Panc1 (cell line): ENCODE results near the gene RNF4. TPM values are rescaled to one million over a fixed set of nuclear protein-coding genes. Genes with fewer than 3 reads are reported as not detected.

Experiments used
- ATAC-seq: fragments of 200-7000 bp; cut with Tn5 transposase; 2 replicates; pipeline ENCODE4 v1.9.1; 2020; ENCODE audit warnings: mild to moderate bottlenecking, moderate library complexity
- BruUV-seq: library from RNA; stranded (reverse); fragments of 400-500 nt; replicated peaks from 2 replicates; lab custom pipeline; 2021; lab: Mats Ljungman, UMichigan
- CTCF ChIA-PET: fragments of 300-600 bp; sonication (Branson Sonifier 250); formaldehyde crosslinking; loops from one replicate; lab custom pipeline; 2022; ENCODE audit warnings: antibody characterized with exemption; lab: Charles Lee
- POLR2A ChIA-PET: fragments of 300-600 bp; sonication (Branson Sonifier 250); formaldehyde crosslinking; loops from one replicate; lab custom pipeline; 2022; ENCODE audit warnings: antibody characterized with exemption; lab: Charles Lee
- DNase-seq: peaks from one replicate; pipeline ENCODE4 v3.0.0-alpha.2; 2010; ENCODE audit warnings: low read depth, low spot score
- H3K27ac ChIP-seq: 2 replicates; pipeline ENCODE4 v1.5.1; 2011; ENCODE audit warnings: mild to moderate bottlenecking, low read length, inconsistent platforms
- H3K27me3 ChIP-seq: fragments of 200-500 bp; sonication (Bioruptor generic); 2 replicates; pipeline ENCODE4 v1.6.0; 2014; ENCODE audit warnings: low read length, inconsistent platforms; ENCODE audit not compliant: control insufficient read depth, insufficient read depth
- H3K36me3 ChIP-seq: fragments of 200-500 bp; sonication (Bioruptor generic); 2 replicates; pipeline ENCODE4 v1.5.1; 2014; ENCODE audit warnings: inconsistent platforms, mild to moderate bottlenecking, low read length, moderate library complexity; ENCODE audit not compliant: control insufficient read depth, insufficient read depth
- H3K4me1 ChIP-seq: 2 replicates; pipeline ENCODE4 v1.5.1; 2011; ENCODE audit warnings: inconsistent platforms, mild to moderate bottlenecking, low read length, moderate library complexity; ENCODE audit not compliant: control insufficient read depth, insufficient read depth
- H3K4me3 ChIP-seq, 2 experiments: 2 replicates each; pipeline ENCODE4 v1.5.1; 2011 to 2012; ENCODE audit warnings: low read depth in 2 of 2, low read length in 2 of 2, mild to moderate bottlenecking in 2 of 2, inconsistent platforms in 1 of 2, moderate library complexity in 1 of 2
- H3K9me3 ChIP-seq: fragments of 200-500 bp; sonication (Bioruptor generic); 2 replicates; pipeline ENCODE4 v1.5.1; 2014; ENCODE audit warnings: low read depth, mild to moderate bottlenecking, inconsistent platforms, low read length, moderate library complexity; ENCODE audit not compliant: control insufficient read depth, insufficient read depth
- POLR2AphosphoS5 ChIP-seq: IDR thresholded peaks from 2 replicates; pipeline ENCODE4 v1.6.1; 2012; ENCODE audit warnings: mild to moderate bottlenecking, low read depth, low read length, moderate library complexity
- REST ChIP-seq, 2 experiments: IDR thresholded peaks; 2 replicates each; pipeline ENCODE4 v1.6.1; 2011 to 2012; ENCODE audit warnings: low read depth in 2 of 2, control low read depth in 1 of 2, low read length in 1 of 2, mild to moderate bottlenecking in 1 of 2, moderate library complexity in 1 of 2; ENCODE audit not compliant: insufficient read depth in 1 of 2
- SIN3A ChIP-seq: IDR thresholded peaks from 2 replicates; pipeline ENCODE4 v1.6.1; 2012; ENCODE audit warnings: low read depth, mild to moderate bottlenecking, low read length, moderate library complexity, borderline replicate concordance; ENCODE audit not compliant: insufficient read depth
- TCF7L2 ChIP-seq: IDR thresholded peaks from 2 replicates; pipeline ENCODE4 v1.6.1; 2011; ENCODE audit warnings: mild to moderate bottlenecking, low read depth, low read length, inconsistent platforms
- in situ Hi-C: cut with HindIII; loops from 2 replicates; pipeline ENCODE4 v1.10.0; 2016; ENCODE audit warnings: low sequenced_read_pairs, low pct_unique_long_range_greater_than_20kb
- intact Hi-C: fragments of 100-400 bp; cut with micrococcal nuclease; formaldehyde crosslinking; loops from one replicate; pipeline ENCODE4 v1.10.0; 2022; ENCODE audit not compliant: unreplicated experiment
- total RNA-seq: library from RNA; stranded (reverse); gene quantifications from one replicate; pipeline ENCODE4 v1.2.1, GENCODE V29; 2021; ENCODE audit not compliant: unreplicated experiment
- TF ChIP-seq, protein P1 (sequence below): fragments of 450-650 bp; IDR thresholded peaks from 2 replicates; pipeline ENCODE4 v1.5.1; 2017; ENCODE audit warnings: mild to moderate bottlenecking

The RNF4 gene
- total RNA-seq, 1 experiment from 2014 or later, result 55.0 TPM

- H3K27me3 ChIP-seq, result no peaks in the 10 kb centered on the region
Observed at GRCh38 chr4:2443956-2444740, 24.8 kb upstream of the RNF4 start.

GRCh38 chr4:2445130-2445529 lies 23.8 kb upstream of the RNF4 start:
- H3K27ac ChIP-seq, result no peak overlapping the region
- intact Hi-C loops, result no loop called here
- no TSS peak for BruUV-seq
- ChIA-PET POLR2A (interaction anchor here (0.5 to 0.7 kb wide), 3 partner anchors 18 to 158 kb away, joined by 3 to 8 read pairs (median 4); no protein-coding TSS in a partner anchor), CTCF (no interaction called here)
- no peak for DNase-seq
- no peak for TF ChIP-seq SIN3A
- TF ChIP-seq, protein P1, sequence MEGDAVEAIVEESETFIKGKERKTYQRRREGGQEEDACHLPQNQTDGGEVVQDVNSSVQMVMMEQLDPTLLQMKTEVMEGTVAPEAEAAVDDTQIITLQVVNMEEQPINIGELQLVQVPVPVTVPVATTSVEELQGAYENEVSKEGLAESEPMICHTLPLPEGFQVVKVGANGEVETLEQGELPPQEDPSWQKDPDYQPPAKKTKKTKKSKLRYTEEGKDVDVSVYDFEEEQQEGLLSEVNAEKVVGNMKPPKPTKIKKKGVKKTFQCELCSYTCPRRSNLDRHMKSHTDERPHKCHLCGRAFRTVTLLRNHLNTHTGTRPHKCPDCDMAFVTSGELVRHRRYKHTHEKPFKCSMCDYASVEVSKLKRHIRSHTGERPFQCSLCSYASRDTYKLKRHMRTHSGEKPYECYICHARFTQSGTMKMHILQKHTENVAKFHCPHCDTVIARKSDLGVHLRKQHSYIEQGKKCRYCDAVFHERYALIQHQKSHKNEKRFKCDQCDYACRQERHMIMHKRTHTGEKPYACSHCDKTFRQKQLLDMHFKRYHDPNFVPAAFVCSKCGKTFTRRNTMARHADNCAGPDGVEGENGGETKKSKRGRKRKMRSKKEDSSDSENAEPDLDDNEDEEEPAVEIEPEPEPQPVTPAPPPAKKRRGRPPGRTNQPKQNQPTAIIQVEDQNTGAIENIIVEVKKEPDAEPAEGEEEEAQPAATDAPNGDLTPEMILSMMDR, result no peak
- no peak for ATAC-seq
- in situ Hi-C loops, result no loop called here
- H3K27me3 ChIP-seq, result no peaks in the 10 kb centered on the region
- no peaks in the 10 kb centered on the region for H3K9me3 ChIP-seq
- H3K4me1 ChIP-seq, result no peaks in the 10 kb centered on the region
- H3K36me3 ChIP-seq, result no peaks in the 10 kb centered on the region
- no peak overlapping the region for H3K4me3 ChIP-seq

More at GRCh38 chr4:2443956-2444740, 24.8 kb upstream of the RNF4 start:
- no peak overlapping the region for H3K27ac ChIP-seq
- BruUV-seq, result no TSS peak
- no peaks in the 10 kb centered on the region for H3K4me1 ChIP-seq
- no peaks in the 10 kb centered on the region for H3K9me3 ChIP-seq
- H3K4me3 ChIP-seq, result no peak overlapping the region
- in situ Hi-C loops (no loop called here), intact Hi-C loops (no loop called here)
- no peak for DNase-seq
- TF ChIP-seq REST (IDR thresholded peaks at IDR 0.05; ENCODE audit: insufficient read depth in 1 of 2, low read depth in 2 of 2, low read length in 1 of 2) (no peak), SIN3A (no peak), POLR2AphosphoS5 (no peak), TCF7L2 (no peak)
- TF ChIP-seq, protein P1, result no peak
- no peak for ATAC-seq
- POLR2A ChIA-PET, result interaction anchor here (0.5 to 0.6 kb wide), 2 partner anchors 10 to 17 kb away, joined by 3 to 11 read pairs; no protein-coding TSS in a partner anchor
- CTCF ChIA-PET, result interaction anchor here (0.7 kb wide), 1 partner anchor 25 kb away, joined by 3 read pairs; the partner anchor contains the start of gene CFAP99
- H3K36me3 ChIP-seq, result no peaks in the 10 kb centered on the region
